HepG2 (cell line): ENCODE data around the gene CALM1. TPM values are rescaled to one million over a fixed set of nuclear protein-coding genes. Genes with fewer than 3 reads are reported as not detected.

Source experiments
- ATAD3A ChIP-seq: sonication (generic); formaldehyde crosslinking; IDR thresholded peaks from 2 replicates; pipeline ENCODE4 v1.4.0; 2020; ENCODE audit warnings: missing genetic modification reagents
- DBP ChIP-seq: sonication (generic); formaldehyde crosslinking; IDR thresholded peaks from 2 replicates; pipeline ENCODE4 v1.4.0; 2020; ENCODE audit warnings: missing genetic modification reagents; ENCODE audit errors: not compliant biosample characterization
- ETS1 ChIP-seq: sonication (generic); formaldehyde crosslinking; IDR thresholded peaks from 2 replicates; pipeline ENCODE4 v1.4.0; 2020; ENCODE audit warnings: missing genetic modification reagents
- GATAD1 ChIP-seq: IDR thresholded peaks from 2 replicates; pipeline ENCODE4 v1.6.1; 2016; ENCODE audit warnings: missing genetic modification reagents, missing compliant biosample characterization
- IRF2 ChIP-seq: IDR thresholded peaks from 2 replicates; pipeline ENCODE4 v1.6.1; 2018; ENCODE audit warnings: missing genetic modification reagents, missing compliant biosample characterization
- IRX3 ChIP-seq: sonication (generic); formaldehyde crosslinking; IDR thresholded peaks from 2 replicates; pipeline ENCODE4 v1.8.1; 2023; ENCODE audit warnings: mild to moderate bottlenecking, low read depth, missing genetic modification reagents, borderline replicate concordance
- MAFK ChIP-seq, 2 experiments: IDR thresholded peaks in 1 of 2; conservative IDR thresholded peaks in 1 of 2; 2 replicates each; pipeline ENCODE4 v1.6.1; 2011; ENCODE audit warnings: improper control_type of control experiment in 2 of 2, low read length in 2 of 2
- POLR2AphosphoS2 ChIP-seq: IDR thresholded peaks from 2 replicates; pipeline ENCODE4 v1.6.1; 2011; ENCODE audit warnings: low read depth, low read length, improper control_type of control experiment
- RBFOX2 ChIP-seq: fragments of 200-400 bp; formaldehyde crosslinking; IDR thresholded peaks from 2 replicates; pipeline ENCODE4 v1.6.1; 2017; ENCODE audit warnings: low read depth, mild to moderate bottlenecking, low read length
- SRSF1 ChIP-seq: fragments of 200-400 bp; formaldehyde crosslinking; optimal IDR thresholded peaks from 2 replicates; pipeline ENCODE3; 2017; ENCODE audit warnings: mild to moderate bottlenecking, low read depth, low read length, moderate library complexity
- ZKSCAN8 ChIP-seq: IDR thresholded peaks from 2 replicates; pipeline ENCODE4 v1.6.1; 2016; ENCODE audit warnings: borderline replicate concordance, missing genetic modification reagents, missing compliant biosample characterization
- ZNF740 ChIP-seq: sonication (generic); formaldehyde crosslinking; IDR thresholded peaks from 2 replicates; pipeline ENCODE4 v1.4.0; 2020; ENCODE audit warnings: missing genetic modification reagents
- polyA plus RNA-seq, 8 experiments: library from polyadenylated mRNA; depleted of rRNA in 3 of 8; stranded (reverse) in 7 of 8; unstranded in 1 of 8; fragments of >200 nt; fragmentation: Illumina TruSeq in 4 of 8; extraction: Trizol in 4 of 8; gene quantifications; 2 replicates each; pipeline versions ENCODE4 v1.2.1 to v1.2.3, GENCODE V29; 2011 to 2016; ENCODE audit warnings: low read depth in 4 of 8, missing spikeins in 1 of 8, mixed read lengths in 1 of 8; ENCODE audit not compliant: insufficient read depth in 1 of 8
- total RNA-seq, 5 experiments: library from RNA; depleted of rRNA; stranded (reverse); fragments of >200 nt; fragmentation: Illumina TruSeq; extraction: Trizol; gene quantifications; 2 replicates each; pipeline ENCODE4 v1.2.3, GENCODE V29; 2016; ENCODE audit warnings: low read depth in 1 of 5
- TF ChIP-seq, protein P1 (sequence below): sonication (generic); formaldehyde crosslinking; IDR thresholded peaks from 2 replicates; pipeline ENCODE4 v1.9.0; 2021; ENCODE audit warnings: missing genetic modification reagents, mild to moderate bottlenecking, borderline replicate concordance
- TF ChIP-seq, protein P2 (sequence below), 2 experiments: sonication (generic) in 1 of 2; formaldehyde crosslinking in 1 of 2; IDR thresholded peaks; 2 replicates each; pipeline versions ENCODE4 v1.4.0 to v1.6.1; 2018 to 2020; ENCODE audit warnings: missing genetic modification reagents in 2 of 2, borderline replicate concordance in 1 of 2, low read depth in 1 of 2, mild to moderate bottlenecking in 1 of 2, missing biosample characterization in 1 of 2
- TF ChIP-seq, protein P3 (sequence below): sonication (generic); formaldehyde crosslinking; IDR thresholded peaks from 2 replicates; pipeline ENCODE4 v1.4.0; 2020; ENCODE audit warnings: mild to moderate bottlenecking, missing genetic modification reagents, borderline replicate concordance
- TF ChIP-seq, protein P4 (sequence below): sonication (generic); formaldehyde crosslinking; IDR thresholded peaks from 2 replicates; pipeline ENCODE4 v1.4.0; 2020; ENCODE audit warnings: missing genetic modification reagents, borderline replicate concordance

CALM1 gene
- total and polyA plus RNA-seq, 2 of the 13 experiments (the other 11 are each of a cell fraction or from before 2014, with no cell fraction given), result 110 to 238 TPM

- TF ChIP-seq, protein P1, sequence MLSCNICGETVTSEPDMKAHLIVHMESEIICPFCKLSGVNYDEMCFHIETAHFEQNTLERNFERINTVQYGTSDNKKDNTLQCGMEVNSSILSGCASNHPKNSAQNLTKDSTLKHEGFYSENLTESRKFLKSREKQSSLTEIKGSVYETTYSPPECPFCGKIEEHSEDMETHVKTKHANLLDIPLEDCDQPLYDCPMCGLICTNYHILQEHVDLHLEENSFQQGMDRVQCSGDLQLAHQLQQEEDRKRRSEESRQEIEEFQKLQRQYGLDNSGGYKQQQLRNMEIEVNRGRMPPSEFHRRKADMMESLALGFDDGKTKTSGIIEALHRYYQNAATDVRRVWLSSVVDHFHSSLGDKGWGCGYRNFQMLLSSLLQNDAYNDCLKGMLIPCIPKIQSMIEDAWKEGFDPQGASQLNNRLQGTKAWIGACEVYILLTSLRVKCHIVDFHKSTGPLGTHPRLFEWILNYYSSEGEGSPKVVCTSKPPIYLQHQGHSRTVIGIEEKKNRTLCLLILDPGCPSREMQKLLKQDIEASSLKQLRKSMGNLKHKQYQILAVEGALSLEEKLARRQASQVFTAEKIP (CRISPR knock-in tag), result no peak
- peak; percentile 92 for TF ChIP-seq ZKSCAN8
- TF ChIP-seq IRF2 (CRISPR knock-in tag), result peak; percentile 93
- TF ChIP-seq DBP, result no peak
- TF ChIP-seq POLR2AphosphoS2, result no peak
- TF ChIP-seq, protein P2, sequence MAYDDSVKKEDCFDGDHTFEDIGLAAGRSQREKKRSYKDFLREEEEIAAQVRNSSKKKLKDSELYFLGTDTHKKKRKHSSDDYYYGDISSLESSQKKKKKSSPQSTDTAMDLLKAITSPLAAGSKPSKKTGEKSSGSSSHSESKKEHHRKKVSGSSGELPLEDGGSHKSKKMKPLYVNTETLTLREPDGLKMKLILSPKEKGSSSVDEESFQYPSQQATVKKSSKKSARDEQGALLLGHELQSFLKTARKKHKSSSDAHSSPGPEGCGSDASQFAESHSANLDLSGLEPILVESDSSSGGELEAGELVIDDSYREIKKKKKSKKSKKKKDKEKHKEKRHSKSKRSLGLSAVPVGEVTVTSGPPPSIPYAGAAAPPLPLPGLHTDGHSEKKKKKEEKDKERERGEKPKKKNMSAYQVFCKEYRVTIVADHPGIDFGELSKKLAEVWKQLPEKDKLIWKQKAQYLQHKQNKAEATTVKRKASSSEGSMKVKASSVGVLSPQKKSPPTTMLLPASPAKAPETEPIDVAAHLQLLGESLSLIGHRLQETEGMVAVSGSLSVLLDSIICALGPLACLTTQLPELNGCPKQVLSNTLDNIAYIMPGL (CRISPR knock-in tag; IDR thresholded peaks at IDR 0.05; ENCODE audit: borderline replicate concordance in 1 of 2, low read depth in 1 of 2), result peak; percentile 85 to 91
- peak; percentile 90 for TF ChIP-seq RBFOX2
- no peak; the same call in 1 of the 2 replicates for TF ChIP-seq IRX3 (CRISPR knock-in tag)
- TF ChIP-seq ZNF740 (CRISPR knock-in tag), result no peak; the same call in 1 of the 2 replicates
- peak in 1 of 2 experiments; percentile 24; a peak in 1 of 4 replicates for TF ChIP-seq MAFK (conservative IDR thresholded peaks at IDR 0.05 in 1 of 2, IDR thresholded peaks at IDR 0.05 in 1 of 2; ENCODE audit: low read length in 2 of 2)
- no peak for TF ChIP-seq ATAD3A
- TF ChIP-seq GATAD1, result peak; percentile 85
- TF ChIP-seq, protein P3, sequence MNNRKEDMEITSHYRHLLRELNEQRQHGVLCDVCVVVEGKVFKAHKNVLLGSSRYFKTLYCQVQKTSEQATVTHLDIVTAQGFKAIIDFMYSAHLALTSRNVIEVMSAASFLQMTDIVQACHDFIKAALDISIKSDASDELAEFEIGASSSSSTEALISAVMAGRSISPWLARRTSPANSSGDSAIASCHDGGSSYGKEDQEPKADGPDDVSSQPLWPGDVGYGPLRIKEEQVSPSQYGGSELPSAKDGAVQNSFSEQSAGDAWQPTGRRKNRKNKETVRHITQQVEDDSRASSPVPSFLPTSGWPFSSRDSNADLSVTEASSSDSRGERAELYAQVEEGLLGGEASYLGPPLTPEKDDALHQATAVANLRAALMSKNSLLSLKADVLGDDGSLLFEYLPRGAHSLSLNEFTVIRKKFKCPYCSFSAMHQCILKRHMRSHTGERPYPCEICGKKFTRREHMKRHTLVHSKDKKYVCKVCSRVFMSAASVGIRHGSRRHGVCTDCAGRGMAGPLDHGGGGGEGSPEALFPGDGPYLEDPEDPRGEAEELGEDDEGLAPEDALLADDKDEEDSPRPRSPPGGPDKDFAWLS (CRISPR knock-in tag), result no peak
- TF ChIP-seq SRSF1, result no peak
- TF ChIP-seq, protein P4, sequence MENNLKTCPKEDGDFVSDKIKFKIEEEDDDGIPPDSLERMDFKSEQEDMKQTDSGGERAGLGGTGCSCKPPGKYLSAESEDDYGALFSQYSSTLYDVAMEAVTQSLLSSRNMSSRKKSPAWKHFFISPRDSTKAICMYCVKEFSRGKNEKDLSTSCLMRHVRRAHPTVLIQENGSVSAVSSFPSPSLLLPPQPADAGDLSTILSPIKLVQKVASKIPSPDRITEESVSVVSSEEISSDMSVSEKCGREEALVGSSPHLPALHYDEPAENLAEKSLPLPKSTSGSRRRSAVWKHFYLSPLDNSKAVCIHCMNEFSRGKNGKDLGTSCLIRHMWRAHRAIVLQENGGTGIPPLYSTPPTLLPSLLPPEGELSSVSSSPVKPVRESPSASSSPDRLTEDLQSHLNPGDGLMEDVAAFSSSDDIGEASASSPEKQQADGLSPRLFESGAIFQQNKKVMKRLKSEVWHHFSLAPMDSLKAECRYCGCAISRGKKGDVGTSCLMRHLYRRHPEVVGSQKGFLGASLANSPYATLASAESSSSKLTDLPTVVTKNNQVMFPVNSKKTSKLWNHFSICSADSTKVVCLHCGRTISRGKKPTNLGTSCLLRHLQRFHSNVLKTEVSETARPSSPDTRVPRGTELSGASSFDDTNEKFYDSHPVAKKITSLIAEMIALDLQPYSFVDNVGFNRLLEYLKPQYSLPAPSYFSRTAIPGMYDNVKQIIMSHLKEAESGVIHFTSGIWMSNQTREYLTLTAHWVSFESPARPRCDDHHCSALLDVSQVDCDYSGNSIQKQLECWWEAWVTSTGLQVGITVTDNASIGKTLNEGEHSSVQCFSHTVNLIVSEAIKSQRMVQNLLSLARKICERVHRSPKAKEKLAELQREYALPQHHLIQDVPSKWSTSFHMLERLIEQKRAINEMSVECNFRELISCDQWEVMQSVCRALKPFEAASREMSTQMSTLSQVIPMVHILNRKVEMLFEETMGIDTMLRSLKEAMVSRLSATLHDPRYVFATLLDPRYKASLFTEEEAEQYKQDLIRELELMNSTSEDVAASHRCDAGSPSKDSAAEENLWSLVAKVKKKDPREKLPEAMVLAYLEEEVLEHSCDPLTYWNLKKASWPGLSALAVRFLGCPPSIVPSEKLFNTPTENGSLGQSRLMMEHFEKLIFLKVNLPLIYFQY, result 0 out of 2 replicates have a peak, but pooled peaks have one; percentile 51
- no peak for TF ChIP-seq ETS1 (CRISPR knock-in tag)
Measured at GRCh38 chr14:90383126-90383730, 13.6 kb upstream of the CALM1 start (continued).
